GM06990 (cell line): ENCODE data around the gene ATP9A.

Experiments used
- DNase-seq: peaks from one replicate; pipeline ENCODE4 v3.0.0-alpha.2; 2011; ENCODE audit not compliant: insufficient read length; ENCODE audit errors: extremely low read depth
- H3K27me3 ChIP-seq: replicated peaks from 2 replicates; pipeline ENCODE4 v1.6.0; 2011; ENCODE audit warnings: low read length; ENCODE audit not compliant: control insufficient read depth, insufficient read depth
- H3K36me3 ChIP-seq: 2 replicates; pipeline ENCODE4 v1.5.1; 2011; ENCODE audit warnings: low read length; ENCODE audit not compliant: control insufficient read depth, insufficient read depth
- H3K4me3 ChIP-seq: replicated peaks from 2 replicates; pipeline ENCODE4 v1.5.1; 2011; ENCODE audit warnings: low read depth, mild to moderate bottlenecking, control low read depth, low read length
- TF ChIP-seq, protein P1 (sequence below): IDR thresholded peaks from 2 replicates; pipeline ENCODE4 v1.5.1; 2011; ENCODE audit warnings: low read length, control low read depth, mild to moderate bottlenecking, inconsistent platforms; ENCODE audit not compliant: insufficient read depth, poor library complexity, severe bottlenecking

The ATP9A gene

DNA sequence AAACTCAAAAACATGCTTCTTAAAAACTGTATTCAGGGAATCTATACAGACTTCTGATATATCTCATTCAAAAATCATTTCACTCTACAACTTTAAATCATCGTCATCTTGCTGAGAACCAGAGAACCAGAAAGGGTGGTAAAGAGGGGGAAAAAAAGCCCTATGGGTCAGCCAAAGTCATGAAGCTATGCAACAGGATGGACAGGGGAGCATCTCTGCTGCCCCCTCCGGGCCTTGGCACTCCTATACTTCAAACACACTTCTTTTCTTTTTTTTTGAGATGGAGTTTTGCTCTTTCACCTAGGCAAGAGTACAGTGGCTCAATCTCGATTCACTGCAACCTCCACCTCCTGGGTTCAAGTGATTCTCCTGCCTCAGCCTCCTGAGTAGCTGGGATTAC lies 152.1 kb downstream of the ATP9A start:
- no peak for DNase-seq
- TF ChIP-seq, protein P1, sequence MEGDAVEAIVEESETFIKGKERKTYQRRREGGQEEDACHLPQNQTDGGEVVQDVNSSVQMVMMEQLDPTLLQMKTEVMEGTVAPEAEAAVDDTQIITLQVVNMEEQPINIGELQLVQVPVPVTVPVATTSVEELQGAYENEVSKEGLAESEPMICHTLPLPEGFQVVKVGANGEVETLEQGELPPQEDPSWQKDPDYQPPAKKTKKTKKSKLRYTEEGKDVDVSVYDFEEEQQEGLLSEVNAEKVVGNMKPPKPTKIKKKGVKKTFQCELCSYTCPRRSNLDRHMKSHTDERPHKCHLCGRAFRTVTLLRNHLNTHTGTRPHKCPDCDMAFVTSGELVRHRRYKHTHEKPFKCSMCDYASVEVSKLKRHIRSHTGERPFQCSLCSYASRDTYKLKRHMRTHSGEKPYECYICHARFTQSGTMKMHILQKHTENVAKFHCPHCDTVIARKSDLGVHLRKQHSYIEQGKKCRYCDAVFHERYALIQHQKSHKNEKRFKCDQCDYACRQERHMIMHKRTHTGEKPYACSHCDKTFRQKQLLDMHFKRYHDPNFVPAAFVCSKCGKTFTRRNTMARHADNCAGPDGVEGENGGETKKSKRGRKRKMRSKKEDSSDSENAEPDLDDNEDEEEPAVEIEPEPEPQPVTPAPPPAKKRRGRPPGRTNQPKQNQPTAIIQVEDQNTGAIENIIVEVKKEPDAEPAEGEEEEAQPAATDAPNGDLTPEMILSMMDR = peak; percentile 49
- Histone ChIP-seq H3K36me3 (no peaks in the 10 kb centered on the region), H3K27me3 (no peaks in the 10 kb centered on the region), H3K4me3 (no peak overlapping the region)

DNA sequence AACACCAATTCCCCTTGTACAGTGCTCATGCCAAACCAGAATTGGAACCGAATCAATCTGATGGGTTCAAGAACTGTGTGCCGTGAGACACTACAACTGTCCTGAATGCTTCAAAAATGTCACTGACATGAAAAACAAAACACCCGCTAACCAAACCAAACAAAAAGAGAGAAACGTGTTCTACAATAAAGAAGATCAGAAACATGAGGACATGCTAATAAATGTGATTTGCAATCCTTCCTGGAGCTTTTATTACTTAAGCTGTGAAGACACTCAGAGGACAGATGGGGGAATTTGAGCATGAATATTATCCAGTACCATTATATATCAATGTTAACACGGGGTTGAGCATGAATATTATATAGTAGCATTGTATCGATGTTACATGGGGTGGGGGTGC lies 153.5 kb downstream of the ATP9A start:
- H3K27me3 ChIP-seq = no peaks in the 10 kb centered on the region
- no peaks in the 10 kb centered on the region for H3K36me3 ChIP-seq
- no peak overlapping the region for H3K4me3 ChIP-seq
- TF ChIP-seq, protein P1 = no peak
- DNase-seq = no peak

DNA sequence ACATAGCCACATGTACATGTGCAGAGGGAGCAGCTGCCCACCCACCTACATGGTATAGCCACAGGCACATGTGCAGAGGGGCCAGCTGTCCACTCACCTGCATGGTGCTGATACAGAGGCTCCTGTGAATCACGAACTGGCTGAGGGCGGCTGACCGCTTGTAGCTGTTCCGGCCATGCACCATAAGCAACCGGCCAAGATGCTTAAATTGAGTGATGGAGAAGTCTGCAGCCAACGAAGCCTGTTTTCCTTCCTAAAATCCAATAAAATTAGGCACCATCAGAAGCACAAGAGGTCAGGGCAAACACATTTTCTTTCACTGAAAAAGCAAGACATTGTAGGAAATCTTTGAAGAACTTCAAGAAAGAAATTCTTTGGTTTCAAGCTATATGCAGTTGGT lies 154.6 kb downstream of the ATP9A start:
- DNase-seq = no peak
- TF ChIP-seq, protein P1 = no peak
- H3K36me3 ChIP-seq = no peaks in the 10 kb centered on the region

DNA sequence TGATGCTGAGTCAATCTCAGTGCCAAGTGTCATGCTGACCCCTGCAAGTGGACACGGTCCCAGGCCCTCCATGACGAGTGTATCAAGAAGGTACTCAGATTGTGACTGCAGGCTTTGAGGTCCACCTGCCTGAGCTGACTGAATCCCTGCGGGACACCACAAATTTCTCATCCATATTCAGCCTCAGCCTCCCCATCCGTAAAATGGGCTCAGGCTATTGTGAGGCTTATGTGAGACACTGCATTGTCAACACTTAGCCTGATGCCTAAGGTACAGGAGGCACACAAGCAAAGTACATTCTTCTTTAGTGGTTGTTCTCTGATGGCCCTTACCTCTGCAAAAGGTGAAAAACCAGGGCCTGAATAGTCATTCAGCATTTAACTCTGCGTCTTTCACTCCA lies 155.3 kb downstream of the ATP9A start:
- DNase-seq = no peak
- no peaks in the 10 kb centered on the region for H3K27me3 ChIP-seq
- no peaks in the 10 kb centered on the region for H3K36me3 ChIP-seq
- H3K4me3 ChIP-seq = no peak overlapping the region
- TF ChIP-seq, protein P1 = no peak

More for the DNA sequence above, 154.6 kb downstream of the ATP9A start:
- no peaks in the 10 kb centered on the region for H3K27me3 ChIP-seq
- no peak overlapping the region for H3K4me3 ChIP-seq

DNA sequence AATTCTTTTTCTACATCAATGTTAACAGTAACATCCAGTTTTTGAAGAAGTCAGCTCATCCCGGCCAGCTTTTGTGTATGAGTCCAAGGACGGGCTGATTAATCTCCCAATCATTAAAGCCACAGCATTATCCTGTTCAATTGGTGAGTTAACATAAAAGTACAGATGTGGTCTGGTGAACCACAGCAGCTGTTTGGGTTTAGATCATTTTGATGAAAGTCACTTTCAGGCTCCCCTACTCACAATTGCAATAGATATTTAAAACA lies 156.6 kb downstream of the ATP9A start:
- no peaks in the 10 kb centered on the region for H3K27me3 ChIP-seq
- H3K36me3 ChIP-seq = no peaks in the 10 kb centered on the region
- DNase-seq = no peak
- no peak overlapping the region for H3K4me3 ChIP-seq
- TF ChIP-seq, protein P1 = no peak

DNA sequence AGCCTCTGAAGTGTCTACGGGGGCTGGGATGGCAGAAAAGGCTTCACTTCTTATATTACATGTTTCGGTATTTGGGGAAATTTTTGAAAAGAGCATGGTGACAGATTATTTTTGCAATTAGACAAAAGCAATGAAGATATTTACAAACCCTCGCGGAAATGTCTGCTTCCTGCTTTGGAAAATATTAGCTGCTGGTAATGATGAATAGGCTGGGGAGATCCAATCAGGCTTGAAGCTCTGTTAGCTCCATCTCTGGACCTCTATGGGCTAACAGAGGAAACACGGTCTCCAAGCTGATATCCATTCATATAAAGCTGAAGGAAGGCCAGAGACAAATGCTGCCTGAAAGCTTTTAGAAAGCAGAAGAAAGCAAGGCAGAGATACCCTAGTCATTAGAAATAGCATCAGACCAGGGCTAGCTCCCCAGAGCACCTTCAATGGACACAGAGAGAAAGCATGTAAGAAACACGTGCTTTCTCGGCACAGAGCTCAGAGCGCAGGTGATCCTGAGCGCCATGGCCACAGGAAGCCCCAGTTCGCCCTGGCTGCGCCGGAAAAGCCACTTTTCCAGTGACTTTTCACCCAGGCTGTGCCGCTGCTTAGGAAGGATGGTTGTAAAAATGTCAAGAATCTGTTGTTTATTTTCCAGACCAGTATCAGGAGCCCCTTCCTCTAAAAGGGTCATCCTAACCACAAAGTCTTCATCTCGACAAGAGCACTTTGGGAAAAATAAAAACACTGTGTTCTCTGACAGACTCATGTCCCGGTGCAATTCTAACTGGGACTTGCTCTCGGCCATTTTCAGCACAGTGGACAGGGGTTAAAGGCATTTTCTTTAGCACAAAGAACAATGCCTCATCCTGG lies 157.2 kb downstream of the ATP9A start:
- no peak for DNase-seq
- Histone ChIP-seq H3K4me3 (no peak overlapping the region), H3K36me3 (no peaks in the 10 kb centered on the region), H3K27me3 (no peaks in the 10 kb centered on the region)
- TF ChIP-seq, protein P1 = no peak
